IPS DF 4.7 (cell line): ENCODE data around the gene LAMA2.
"Not testable (repeated sequence)": the region's sequence is repeated elsewhere in the genome, so short reads cannot be mapped to it uniquely, and the experiment has no call there.

Experiments used
- DNase-seq: peaks from one replicate; pipeline ENCODE4 v3.0.0-alpha.2; 2013; ENCODE audit warnings: low spot score; ENCODE audit errors: extremely low read depth

Gene LAMA2

DNA sequence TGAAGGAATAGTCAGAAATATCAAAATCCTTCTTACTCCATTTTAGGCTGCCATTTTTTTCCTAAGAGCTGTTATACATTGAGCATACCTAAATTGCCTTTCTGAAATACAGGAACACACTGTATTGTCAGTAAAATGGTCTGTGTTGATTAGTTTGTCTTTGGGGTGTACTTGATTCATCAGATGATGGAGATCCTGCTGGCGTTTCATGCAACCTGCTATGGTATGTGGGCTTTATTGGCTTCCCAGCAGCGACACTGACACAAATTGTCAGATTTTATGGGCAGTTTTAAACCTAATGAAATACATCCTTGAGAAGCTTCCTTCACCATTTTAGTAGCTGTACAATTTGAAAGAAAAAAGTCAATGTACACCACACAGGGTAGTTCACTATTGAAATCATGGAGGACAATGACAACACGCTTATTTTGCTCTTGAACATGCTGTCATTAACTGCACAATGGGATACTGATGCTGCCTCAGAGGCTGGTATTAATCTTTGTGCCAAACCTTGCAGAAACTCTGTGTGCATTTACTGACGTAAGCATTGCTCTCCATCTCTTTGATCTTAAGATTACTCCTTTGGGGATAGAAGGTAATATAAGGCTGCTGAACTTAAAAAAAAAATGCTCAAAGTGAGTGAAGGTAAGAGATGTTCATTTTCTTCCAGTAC, 124.9 kb downstream of the LAMA2 start:
- DNase-seq, result no peak

DNA sequence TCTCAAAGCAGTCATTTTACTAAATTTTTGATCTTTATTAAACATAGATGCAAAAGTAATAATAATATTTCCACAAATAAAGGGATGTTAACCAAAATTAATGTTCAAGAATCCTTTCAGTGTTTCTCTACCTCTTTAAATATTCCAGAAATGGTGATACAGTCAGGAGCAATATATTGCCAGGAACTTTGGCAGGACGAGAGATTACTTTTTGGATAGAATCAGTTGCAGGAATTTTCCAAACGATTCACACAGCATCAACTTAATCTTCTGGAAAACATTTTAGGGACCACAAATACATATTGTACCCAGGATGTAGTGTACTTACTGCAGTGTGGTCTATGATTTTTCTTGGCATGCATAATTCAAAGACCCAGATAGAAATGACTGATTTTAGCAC, 125.7 kb downstream of the LAMA2 start:
- DNase-seq, result no peak

DNA sequence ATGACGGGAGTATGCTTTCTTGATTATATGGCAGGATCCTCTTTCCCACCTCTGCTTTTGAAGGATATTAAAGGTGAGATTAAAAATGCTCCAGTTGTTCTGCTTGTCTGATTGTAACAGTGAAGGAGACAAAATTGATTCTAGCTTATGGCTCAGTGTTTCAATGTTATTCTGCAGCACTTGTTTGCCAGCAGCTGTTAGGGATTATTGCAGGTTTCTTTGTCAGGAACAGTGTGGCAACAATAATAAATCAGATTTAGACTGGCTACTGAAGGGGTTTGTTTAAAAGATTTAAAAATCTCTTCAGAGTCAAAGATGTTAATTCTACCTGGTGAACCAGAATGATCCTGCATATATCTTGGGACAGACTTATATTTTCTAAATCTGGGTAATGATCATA, 126.9 kb downstream of the LAMA2 start:
- DNase-seq, result no peak

DNA sequence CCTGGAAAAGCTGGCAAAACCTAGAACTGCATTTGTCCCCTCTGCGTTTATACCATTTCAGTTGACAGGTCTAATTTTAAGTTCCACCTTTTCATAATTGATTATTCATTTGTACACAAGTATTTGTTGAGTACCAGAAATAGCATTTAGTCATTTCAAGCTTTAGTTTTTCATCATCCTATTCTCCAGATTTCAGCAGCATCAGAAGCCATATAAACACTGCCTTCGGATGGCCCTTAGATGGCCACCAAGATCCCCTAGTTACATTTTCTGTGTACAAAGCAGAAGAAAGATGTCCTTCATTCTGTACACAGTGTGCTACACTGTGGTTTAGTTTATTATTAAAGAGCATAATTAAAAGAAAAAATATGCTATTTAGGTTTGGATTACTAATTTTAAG, 131.4 kb downstream of the LAMA2 start:
- no peak for DNase-seq

DNA sequence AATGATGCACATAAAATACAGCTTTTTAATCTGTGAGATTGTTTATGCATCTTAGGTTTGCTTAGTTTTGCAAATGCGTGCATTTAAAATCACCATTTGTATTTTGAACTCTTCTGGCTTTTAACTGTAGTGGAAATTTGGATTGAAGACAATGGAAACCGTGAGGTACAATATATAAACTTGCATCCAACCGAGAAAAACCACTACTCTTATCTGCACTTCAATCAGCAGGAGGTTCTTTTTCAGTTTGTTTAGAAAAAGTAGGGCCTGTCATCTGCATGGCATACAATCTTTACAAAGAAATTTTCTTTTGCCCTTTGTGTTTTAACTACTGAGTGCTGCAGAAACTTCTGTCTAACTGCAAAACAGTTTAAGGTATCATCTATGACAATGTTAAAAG, 132.8 kb downstream of the LAMA2 start:
- DNase-seq, result no peak

DNA sequence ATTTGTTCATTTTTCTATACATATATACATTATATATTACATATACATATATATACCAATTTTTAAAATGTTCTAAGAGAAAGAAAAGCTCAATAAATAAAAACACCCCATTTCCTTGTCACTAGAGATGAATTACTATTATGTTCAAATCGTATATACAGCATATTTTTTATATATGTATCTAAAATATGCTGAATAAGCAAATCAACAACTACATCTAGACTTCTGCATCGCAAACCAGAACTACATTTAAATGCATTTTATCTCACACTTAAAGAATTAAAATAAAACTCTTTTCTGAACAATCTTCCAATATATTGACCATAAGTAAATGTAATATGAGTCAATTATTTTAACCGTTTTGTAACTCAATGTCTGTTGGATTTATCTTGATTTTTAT, 133.9 kb downstream of the LAMA2 start:
- no peak for DNase-seq

DNA sequence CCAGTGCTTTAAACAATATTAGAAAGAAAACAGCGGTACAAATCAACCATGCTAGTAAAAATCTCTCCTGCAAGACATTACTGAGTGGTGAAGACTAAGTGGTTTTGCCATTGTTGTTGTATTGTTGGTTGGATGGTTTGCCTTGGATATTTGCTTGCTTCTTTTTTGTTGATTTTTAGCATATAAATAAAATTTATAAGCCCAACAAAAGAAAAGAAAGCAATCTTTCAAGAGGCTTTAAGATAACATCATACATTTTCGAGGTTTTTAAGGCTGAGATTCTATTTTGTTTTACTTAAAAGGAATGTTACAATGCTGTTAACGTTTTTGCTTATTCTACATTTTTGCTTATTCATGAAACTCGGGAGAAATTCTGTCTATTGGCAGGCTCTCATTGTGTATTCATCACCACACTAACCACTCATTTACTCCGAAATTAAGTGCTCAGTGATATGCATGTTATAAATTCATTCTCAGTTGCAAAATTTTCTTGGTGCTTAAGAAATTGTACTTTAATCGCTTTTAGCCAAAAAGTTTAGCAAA, 139.1 kb downstream of the LAMA2 start:
- no peak for DNase-seq

DNA sequence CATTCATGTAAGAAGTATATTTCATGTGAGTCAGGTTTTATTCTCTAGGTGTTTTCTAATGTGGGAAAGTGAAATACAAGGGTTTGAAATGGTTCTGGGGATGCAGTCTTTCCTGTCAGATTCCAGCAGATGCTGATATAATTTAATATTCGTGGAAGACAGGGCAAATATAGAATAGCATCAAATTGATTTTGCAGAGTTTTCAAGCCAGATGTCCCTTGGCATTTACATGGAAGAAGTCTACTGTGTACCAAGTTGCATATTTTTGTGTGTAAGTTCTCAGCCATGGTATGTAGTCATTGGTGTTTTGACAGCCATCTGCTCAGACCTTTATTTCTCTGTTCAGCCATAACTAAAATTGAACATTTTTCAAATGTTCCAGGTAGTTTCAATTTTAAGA, 143.7 kb downstream of the LAMA2 start:
- DNase-seq, result no peak

DNA sequence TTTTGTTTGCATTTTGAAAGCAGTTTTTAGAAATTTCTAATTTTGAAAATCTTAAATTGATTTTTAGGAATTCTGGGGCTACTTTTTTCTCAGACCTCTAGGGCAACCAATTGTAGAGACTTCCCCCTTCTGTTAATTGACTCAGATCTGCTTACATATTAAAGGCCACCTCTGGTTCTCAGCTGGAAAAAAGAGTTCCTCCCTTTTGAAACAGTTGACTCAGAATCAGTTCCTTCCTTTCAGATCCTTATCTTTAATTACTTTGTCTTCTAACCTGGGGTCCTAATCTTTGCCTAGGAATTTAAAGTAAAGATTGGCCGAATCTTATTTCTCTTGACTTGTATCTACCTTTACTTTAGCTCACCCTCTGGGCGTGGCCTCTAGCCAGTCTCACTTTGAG, 146.8 kb downstream of the LAMA2 start:
- peak; percentile 14 for DNase-seq

DNA sequence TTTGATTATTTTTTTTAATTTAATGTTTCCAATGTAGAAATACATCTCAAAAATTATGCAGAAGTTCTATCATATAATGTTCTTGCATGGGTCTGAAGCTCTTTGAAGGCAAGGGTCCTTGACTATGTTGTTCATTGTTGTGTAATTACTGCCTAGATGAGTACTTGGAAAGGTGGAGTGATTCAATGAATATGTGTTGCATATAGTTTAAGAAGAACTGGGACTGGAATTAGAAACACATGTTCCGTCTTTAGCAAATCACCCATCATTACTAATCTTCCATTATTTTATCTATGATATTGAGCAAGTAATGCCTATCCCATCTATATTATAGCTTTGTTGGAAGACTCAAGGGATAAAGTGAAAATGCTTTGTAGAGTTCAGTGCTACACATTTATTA, 147.3 kb downstream of the LAMA2 start:
- no peak for DNase-seq

DNA sequence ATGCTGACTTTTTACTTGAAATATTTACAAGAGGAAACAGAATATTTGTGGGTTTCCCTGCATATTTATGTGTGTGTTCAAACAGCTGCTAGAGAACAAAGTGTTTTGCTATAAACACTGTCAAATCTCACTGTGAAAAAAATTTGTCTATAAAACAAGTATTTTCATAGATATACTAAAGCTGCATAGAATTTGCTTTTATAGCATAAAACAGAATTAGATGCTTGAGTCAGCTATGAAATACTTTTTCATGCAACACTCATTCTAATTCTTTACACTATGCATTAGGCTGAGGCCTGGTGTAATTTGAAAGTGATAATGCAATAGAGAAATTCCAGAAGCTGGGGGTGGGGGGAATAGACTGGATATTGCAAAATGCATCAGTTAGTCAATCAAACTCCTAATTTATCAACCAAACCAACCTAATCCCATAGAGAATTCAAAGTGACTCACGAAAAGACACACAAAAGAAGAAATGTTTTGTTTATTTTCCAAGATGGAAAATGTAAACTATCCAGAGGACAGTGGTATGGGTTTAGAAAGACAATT, 148.2 kb downstream of the LAMA2 start:
- no peak for DNase-seq

DNA sequence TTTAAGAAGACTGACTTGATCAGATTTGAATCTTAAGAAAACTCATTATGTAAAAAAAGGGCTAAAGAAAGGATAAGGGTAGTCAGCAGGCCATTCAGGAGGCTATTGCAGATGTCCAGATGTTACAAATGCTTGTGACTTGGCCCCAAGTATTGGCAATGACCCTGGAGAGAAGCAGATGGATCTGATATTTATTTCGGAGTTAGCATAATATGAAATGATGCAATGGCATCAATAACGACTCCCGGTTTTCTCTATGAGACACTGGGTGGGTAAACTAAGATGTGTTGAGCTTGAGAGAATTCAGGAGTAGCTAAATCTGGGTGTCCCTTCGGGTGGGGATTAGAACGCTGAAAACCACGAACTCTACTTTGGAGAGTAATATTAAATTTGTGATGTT, 149.7 kb downstream of the LAMA2 start:
- no peak for DNase-seq

DNA sequence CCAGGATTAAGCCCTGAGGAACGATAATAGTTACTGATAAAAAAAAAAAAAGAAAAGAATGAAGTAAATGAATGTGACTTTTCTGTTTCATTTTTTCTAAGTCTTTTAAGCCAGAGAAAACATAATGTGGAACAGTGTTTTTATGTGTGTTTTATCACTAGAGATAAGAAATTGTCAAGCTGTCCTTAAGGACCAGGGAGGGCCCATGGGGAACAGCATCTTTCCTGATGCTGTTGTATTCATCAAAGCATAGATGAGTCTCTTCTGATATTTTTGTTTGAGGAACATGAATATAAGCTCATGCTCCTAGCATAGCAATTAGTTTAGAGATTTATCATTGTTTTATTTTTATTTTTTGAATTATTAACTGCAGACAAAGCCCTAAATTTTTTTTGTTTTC, 150.2 kb downstream of the LAMA2 start:
- no peak for DNase-seq

DNA sequence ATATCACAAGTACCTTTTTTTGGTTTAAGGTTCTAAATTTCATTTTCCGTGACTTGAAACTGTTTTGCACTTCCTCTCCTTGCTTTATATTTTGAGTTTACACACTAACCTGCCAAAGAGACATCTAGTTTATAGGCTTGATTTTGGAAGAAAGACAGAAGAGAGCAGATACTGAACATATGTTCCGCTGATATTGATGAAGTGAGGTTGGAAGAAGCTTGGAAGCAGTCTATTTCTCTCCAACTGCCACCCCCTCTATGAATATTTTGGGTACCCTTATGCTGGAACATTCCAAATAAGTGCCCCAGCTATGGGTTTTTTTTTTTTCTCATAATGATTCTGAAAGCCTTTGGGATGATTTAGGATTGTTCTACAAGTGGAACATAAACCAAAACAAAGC, 150.6 kb downstream of the LAMA2 start:
- no peak for DNase-seq

DNA sequence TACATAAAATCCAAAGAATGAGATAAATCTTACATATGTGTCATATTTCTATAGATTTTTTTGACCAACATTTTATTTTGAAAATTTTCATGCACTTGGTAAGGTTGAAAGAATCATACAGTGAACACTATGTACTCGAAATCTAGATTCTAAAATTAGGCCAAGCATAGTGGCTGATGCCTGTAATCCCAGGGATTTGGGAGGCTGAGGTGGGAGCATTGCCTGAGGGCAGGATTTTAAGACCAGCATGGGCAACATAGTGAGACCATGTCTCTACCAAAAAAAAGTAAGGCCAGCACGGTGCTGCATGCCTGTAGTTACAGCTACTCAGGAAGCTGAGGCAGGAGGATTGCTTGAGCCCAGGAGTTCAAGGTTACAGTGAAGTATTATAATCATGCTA, 158.6 kb downstream of the LAMA2 start:
- DNase-seq, result no peak

DNA sequence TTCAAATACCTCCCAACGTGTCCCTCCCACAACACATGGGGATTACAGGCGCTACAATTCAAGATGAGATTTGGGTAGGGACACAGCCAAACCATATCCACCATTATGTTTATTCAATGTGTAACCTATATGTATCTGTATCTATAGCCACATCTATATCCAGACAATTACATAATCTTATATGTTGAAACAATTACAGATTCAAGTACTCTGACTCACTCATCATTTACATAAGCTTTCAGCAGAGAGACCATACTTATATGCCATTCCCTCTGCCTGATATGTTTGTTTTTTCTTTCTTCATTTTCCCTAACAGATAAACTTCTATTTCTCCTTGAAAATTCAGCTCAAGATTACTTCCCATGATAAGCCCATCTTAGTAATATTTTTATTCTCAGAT, 163.6 kb downstream of the LAMA2 start:
- no peak for DNase-seq

DNA sequence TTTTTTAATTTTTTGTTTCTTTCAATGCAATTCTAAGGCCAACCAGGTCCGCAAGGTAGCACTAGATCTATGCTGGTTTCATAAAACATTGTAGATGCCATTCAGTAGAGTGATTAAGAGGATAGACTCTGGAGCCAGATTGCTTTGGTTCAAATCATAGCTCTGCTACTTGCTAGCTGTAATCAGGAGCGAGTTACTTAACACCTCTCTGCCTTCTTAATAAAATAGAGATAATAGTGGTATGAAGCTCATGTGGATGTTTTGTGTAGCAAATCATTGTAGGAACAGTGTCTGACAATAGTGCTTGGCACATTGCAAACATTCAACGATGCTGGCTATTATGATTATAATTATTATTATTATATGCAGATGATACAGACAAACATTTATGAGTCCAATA, 164.9 kb downstream of the LAMA2 start:
- DNase-seq, result no peak

DNA sequence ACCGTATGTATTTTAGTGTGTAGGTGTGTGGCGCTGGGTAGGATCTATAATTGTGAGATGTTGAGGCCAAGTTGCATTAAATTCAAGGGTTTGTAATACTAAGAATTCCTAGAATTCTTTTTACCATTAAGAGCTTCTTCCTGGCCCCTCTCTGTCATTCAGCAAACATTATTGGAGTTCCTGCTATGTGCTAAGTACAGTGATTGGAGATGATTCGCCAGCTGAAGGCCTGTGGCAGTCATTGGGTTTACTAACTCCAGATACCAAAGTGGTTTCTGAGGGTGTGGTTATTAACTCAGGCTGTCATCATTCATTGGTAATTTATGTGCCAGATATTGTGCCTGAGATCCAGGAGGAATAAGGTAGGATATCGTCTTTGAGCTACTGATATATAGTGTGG, 167.1 kb downstream of the LAMA2 start:
- DNase-seq, result no peak

DNA sequence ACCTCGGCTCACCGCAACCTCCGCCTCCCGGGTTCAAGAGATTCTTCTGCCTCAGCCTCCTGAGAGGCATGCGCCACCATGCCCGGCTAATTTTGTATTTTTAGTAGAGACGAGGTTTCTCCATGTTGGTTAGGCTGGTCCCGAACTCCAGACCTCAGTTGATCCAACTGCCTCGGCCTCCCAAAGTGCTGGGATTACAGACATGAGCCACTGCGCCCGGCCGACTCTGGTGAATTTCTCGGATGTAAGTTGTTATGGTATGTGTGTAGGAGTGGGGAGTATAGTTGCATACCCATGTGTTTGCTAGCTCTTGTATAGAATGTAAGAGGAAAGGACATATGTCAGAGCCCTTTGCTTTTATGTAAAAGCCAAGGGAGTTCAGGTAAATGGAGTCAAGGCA, 170.2 kb downstream of the LAMA2 start:
- not testable (repeated sequence) for DNase-seq

DNA sequence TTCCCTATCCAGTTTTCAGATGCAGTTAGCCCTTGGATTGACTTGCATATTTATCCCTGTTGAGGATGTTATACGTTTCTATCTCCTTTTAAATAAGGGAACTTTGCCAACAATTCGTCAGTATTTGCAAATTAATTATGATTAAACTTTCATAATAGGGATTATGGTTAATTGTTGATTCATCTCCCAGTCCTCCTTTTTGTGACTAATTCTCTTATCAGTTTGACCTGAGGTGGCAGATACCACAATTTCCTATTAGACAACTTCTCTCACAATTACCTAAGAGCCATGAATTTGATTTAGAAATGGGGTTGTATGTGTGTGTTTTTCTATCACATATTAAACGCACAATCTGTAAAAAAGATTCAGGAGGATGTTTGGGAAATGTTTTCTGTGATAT, 172.9 kb downstream of the LAMA2 start:
- no peak for DNase-seq

DNA sequence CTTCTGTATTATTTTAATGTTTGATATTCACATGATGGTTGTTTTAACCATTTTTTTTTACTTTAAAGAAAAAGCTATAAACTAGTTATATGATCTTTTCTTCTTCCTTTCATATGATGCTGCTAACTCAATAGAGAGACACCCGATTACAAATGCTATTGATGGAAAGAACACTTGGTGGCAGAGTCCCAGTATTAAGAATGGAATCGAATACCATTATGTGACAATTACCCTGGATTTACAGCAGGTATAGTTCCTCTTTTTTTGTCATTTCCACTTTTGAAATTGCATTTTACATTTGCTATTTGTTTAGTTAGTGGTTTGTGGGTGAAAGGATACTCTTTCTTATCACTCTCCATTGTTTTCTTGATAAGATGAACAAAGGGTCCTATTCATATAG, 176.7 kb downstream of the LAMA2 start:
- no peak for DNase-seq

DNA sequence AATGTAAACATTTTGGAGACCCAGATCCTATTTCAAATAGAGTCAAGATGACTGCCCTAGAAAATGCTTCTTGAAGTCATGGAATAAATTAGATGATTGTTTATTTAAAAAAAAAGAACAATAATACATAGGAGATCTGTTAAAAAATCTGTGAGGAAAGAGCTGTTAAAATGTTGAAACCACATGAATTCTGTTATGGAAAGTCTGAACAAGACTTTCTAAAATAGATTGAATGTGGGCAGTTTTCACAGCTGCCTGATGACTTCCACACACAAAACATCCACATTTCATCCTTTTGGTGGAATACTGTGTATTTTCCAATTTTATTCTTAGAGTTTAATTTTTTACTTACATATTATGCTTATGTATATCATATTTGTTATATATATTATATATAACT, 186.1 kb downstream of the LAMA2 start:
- DNase-seq, result no peak

DNA sequence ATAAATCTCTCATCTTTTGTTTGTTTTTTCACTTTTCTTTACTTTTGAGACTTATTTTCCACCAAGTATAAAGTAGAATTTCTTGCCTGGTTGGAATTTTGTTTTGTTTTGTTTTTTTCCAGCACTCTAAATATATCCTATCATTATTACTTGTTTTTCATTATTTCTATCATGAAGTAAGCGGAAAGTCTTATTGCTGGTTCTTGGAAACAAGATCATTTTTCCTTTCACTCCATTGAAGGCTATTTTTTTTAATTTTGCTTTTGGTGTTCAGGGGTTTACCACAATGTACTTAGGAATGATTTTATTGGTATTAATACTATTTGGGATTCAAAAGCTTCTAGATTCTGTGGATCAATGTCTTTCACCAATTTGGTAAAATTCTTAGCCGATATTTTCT, 190.1 kb downstream of the LAMA2 start:
- no peak for DNase-seq
